ENCODE data around the gene HDAC4.

The HDAC4 gene

DNA sequence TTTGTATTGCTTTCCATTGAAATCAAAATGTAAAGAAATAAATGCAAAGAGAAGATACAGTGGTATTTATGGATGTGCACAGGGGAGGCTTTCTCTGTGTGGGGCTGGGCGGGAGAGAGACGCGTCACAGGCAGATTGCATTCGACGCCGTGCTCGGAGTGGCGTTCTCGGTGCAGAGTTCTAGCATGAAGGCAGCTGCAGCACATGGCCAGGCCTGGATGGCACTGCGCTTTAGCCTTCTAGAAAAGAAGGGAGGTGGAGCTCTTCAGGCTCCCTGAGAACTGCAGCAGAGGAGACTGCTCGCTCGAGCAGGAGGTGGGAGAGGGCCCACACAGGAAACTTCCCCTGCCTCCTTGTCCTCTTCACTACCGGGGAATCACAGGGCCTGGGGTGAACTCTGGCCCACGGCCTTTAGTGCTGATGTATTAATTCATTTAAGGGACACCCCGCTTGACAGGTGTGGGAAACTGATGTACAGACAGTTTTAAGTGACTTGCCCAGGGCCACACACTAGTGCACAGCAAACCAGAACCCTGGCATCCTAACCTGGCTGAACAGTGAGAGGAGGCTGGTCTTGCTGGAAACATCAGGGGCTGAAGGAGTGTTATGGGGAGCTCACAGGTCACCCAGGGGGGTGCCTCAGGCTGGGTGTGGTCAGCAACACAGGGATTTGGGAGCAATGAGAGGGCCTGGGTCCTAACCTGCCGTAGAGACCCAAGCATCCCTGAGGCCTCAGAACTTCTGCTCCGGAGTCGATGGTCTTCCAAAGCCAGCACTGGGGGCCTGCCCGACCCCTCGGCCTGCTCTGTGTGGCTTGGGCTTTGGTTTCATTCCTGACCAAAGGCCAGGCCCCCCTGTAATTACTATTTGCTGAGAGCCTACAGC is 199.9 kb downstream of the HDAC4 start:
- H3K4me2 ChIP-seq: peak overlapping the region in 9 of 11 experiments; percentile 15 to 61 (median 32); a peak in 15 of 22 replicates
- H3K27ac ChIP-seq: peak overlapping the region in 3 of 11 experiments; percentile 14 to 29 (median 22); a peak in 2 of 22 replicates
- no peak overlapping the region for H3K4me3 ChIP-seq

DNA sequence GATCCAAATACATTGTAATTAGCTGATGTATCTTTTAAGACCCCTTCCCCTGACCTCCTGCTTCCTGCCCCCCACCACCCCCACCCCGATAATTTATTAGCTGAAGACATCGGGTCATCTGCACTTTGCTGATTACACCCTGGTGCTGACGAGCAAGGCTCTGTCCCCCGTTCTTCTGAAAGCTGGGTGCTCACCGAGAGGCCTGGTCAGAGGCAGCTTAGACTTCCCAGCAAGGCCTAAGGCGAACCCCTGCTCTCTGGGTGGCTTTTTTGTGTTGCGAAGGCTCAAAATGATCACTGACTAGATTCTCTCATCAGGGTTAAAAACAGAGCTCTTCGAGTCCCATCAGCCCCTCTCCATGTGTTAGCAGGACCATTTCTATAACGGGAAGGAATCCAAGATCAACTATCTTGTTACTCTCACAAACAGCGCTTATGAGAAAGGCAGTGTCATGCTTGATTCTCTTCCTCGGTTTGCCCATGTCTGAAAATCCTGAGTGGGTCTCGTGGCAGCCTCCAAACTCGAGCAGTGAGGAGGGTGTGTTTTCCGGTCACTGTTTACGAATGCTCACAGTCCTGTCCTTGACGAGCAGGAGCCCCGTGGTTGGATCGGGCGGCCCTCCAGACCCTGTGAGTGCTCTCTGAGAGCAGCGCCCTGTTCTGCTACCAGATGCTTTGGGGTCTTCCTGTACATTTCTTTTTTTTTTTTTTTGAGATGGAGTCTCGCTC is 201.6 kb downstream of the HDAC4 start:
- H3K27me3 ChIP-seq: no peaks in the 10 kb centered on the region
- H3K4me2 ChIP-seq: no peak overlapping the region
- H3K9me3 ChIP-seq (replicated peaks in 1 of 11): no peaks in the 10 kb centered on the region
- no peak for TF ChIP-seq Cebpa-rat (IDR thresholded peaks at IDR 0.05)
- peaks cover 10 to 96% (median 49%) of the 10 kb centered on the region in 11 experiments; a peak in 17 of 22 replicates for H4K20me1 ChIP-seq
- H3K4me3 ChIP-seq: no peak overlapping the region
- peaks cover 9 to 58% (median 40%) of the 10 kb centered on the region in 10 experiments; a peak in 19 of 20 replicates for H3K4me1 ChIP-seq
- no peak overlapping the region for H3K9ac ChIP-seq
- peaks cover 6 to 66% (median 31%) of the 10 kb centered on the region in 11 experiments; a peak in 19 of 22 replicates for H3K36me3 ChIP-seq
- H3K27ac ChIP-seq: 0 out of 22 replicates have a peak overlapping the region, but pooled peaks of 1 of the 11 experiments have one; percentile 26

More for the DNA sequence above, 199.9 kb downstream of the HDAC4 start:
- TF ChIP-seq Cebpa-rat (IDR thresholded peaks at IDR 0.05): no peak
- H3K4me1 ChIP-seq: peaks cover 18 to 62% (median 46%) of the 10 kb centered on the region in 10 experiments
- no peaks in the 10 kb centered on the region for H3K9me3 ChIP-seq (replicated peaks in 1 of 11)
- H3K9ac ChIP-seq: peak overlapping the region in 5 of 11 experiments; percentile 9 to 54 (median 18); a peak in 7 of 22 replicates
- H3K27me3 ChIP-seq: no peaks in the 10 kb centered on the region
- peaks cover 6 to 56% (median 24%) of the 10 kb centered on the region in 11 experiments; a peak in 19 of 22 replicates for H3K36me3 ChIP-seq
- H4K20me1 ChIP-seq: peaks cover 15 to 96% (median 47%) of the 10 kb centered on the region in 11 experiments; a peak in 16 of 22 replicates

DNA sequence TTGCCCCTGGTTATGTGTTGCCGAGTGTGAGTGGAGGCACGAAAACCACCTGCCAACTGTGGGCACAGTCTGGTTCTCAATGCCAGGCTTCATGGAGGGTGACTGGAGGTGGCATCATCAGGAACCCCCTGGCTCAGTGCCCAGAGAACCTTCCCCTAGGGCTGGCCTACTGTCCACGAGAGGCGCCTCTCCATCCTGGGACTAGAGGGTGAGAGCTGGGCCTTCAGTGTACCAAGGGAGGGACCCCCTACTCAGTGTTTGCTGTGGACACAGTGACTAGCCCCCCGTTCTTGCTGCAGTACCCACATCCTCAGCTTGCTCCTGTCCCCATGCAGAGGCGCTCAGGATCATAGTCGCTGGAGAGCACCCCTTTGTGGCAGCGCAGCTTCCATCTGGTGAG is 202.6 kb downstream of the HDAC4 start:
- peaks cover 19 to 96% (median 49%) of the 10 kb centered on the region in 11 experiments; a peak in 19 of 22 replicates for H4K20me1 ChIP-seq
- H3K9ac ChIP-seq: no peak overlapping the region
- H3K4me1 ChIP-seq: peaks cover 9 to 54% (median 44%) of the 10 kb centered on the region in 10 experiments; a peak in 19 of 20 replicates
- no peaks in the 10 kb centered on the region for H3K9me3 ChIP-seq (replicated peaks in 1 of 11)
- no peaks in the 10 kb centered on the region for H3K27me3 ChIP-seq
- H3K4me3 ChIP-seq: no peak overlapping the region
- no peak overlapping the region for H3K27ac ChIP-seq
- H3K36me3 ChIP-seq: peaks cover 6 to 63% (median 31%) of the 10 kb centered on the region in 11 experiments; a peak in 19 of 22 replicates
- H3K4me2 ChIP-seq: no peak overlapping the region
- no peak for TF ChIP-seq Cebpa-rat (IDR thresholded peaks at IDR 0.05)

DNA sequence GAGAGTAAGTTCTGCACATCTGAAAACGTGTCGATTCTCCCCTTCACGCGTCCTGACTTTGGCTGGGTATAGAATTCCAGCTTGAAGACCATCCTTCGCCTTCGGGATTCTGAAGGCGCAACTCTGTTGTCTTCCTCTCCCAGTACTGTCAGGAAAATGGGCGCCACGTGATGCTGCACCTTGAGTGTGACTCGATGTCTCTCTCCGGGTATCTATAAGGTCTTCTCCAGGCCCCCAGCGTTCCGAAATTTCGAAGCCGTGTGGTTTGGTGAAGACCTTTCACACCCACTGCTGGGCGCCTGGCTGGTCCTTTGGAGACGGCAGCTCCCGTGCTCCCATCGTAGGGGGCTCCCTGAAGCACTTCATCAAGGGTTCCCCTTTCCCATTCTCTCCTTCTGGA is 203.7 kb downstream of the HDAC4 start:
- Histone ChIP-seq H3K9me3 (replicated peaks in 1 of 11) (no peaks in the 10 kb centered on the region), H3K27ac (no peak overlapping the region), H3K4me1 (peaks cover 9 to 55% (median 46%) of the 10 kb centered on the region in 10 experiments), H3K36me3 (peaks cover 6 to 55% (median 29%) of the 10 kb centered on the region in 11 experiments; a peak in 19 of 22 replicates), H4K20me1 (peaks cover 26 to 96% (median 49%) of the 10 kb centered on the region in 11 experiments; a peak in 18 of 22 replicates), H3K9ac (no peak overlapping the region), H3K4me2 (no peak overlapping the region; a peak in 1 of 22 replicates), H3K27me3 (no peaks in the 10 kb centered on the region), H3K4me3 (no peak overlapping the region)
- TF ChIP-seq Cebpa-rat (IDR thresholded peaks at IDR 0.05): no peak

DNA sequence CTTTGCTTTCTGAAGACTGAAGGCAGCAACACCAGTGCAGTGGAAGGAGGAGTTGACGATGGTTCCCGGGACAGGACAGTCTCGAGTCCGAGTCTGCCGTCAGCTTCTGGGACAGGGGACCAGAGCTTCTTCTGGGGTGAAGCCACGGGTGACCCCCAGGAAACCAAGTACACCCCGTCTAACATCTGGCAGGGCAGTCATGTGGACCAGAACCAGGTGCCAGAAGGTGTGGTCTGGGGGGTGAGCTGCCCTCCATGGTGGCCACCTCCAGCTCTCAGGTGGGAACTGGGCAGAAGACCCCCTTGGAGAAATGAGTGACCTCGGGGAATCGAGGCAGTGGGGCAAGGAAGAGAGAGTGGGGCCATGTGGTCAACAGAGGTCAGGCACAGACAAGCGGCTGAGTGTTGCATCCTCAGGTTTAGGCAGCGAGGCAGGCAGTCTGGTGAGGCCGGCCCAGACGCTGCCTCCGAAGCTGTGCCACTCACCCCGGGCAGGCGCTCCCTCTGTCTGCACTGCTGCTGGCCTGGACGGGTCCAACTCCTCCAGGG is 204.3 kb downstream of the HDAC4 start:
- Histone ChIP-seq H3K27ac (peak overlapping the region in 1 of 11 experiments; percentile 26; a peak in 1 of 22 replicates), H3K27me3 (no peaks in the 10 kb centered on the region), H3K9me3 (replicated peaks in 1 of 11) (no peaks in the 10 kb centered on the region), H3K4me3 (no peak overlapping the region), H4K20me1 (peaks cover 27 to 96% (median 49%) of the 10 kb centered on the region in 11 experiments; a peak in 18 of 22 replicates), H3K9ac (0 out of 22 replicates have a peak overlapping the region, but pooled peaks of 1 of the 11 experiments have one; percentile 8), H3K36me3 (peaks cover 6 to 55% (median 29%) of the 10 kb centered on the region in 11 experiments; a peak in 19 of 22 replicates), H3K4me1 (peaks cover 9 to 55% (median 46%) of the 10 kb centered on the region in 10 experiments), H3K4me2 (peak overlapping the region in 9 of 11 experiments; percentile 6 to 63 (median 35); a peak in 16 of 22 replicates)
- no peak for TF ChIP-seq Cebpa-rat (IDR thresholded peaks at IDR 0.05)

DNA sequence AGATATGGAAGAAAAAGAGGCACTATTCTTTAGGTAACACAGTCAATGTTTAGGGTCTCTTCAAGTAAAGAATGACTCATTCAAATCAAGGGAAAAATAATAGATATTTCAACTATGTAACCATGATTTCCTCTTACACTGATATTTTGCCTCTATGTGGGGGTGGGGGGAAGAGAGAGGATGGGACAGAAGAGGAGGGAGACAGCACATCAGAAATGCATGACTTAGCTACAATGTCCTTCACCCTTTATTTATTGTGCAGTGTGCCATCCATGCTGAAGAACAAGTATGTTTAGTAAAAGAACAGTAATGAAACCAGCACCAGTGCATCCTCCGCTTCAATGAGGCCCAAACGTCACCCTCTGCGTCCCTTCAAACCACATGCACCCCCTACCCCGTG is 204.8 kb downstream of the HDAC4 start:
- Histone ChIP-seq H3K9me3 (replicated peaks in 1 of 11) (no peaks in the 10 kb centered on the region), H3K27me3 (no peaks in the 10 kb centered on the region), H3K4me3 (no peak overlapping the region), H3K4me2 (peak overlapping the region in 9 of 11 experiments; percentile 6 to 63 (median 35); a peak in 16 of 22 replicates), H4K20me1 (peaks cover 27 to 96% (median 49%) of the 10 kb centered on the region in 11 experiments; a peak in 19 of 22 replicates), H3K4me1 (peaks cover 9 to 55% (median 46%) of the 10 kb centered on the region in 10 experiments), H3K9ac (0 out of 22 replicates have a peak overlapping the region, but pooled peaks of 1 of the 11 experiments have one; percentile 8), H3K36me3 (peaks cover 6 to 52% (median 29%) of the 10 kb centered on the region in 11 experiments; a peak in 19 of 22 replicates), H3K27ac (0 out of 22 replicates have a peak overlapping the region, but pooled peaks of 1 of the 11 experiments have one; percentile 26)
- TF ChIP-seq Cebpa-rat (IDR thresholded peaks at IDR 0.05): no peak

DNA sequence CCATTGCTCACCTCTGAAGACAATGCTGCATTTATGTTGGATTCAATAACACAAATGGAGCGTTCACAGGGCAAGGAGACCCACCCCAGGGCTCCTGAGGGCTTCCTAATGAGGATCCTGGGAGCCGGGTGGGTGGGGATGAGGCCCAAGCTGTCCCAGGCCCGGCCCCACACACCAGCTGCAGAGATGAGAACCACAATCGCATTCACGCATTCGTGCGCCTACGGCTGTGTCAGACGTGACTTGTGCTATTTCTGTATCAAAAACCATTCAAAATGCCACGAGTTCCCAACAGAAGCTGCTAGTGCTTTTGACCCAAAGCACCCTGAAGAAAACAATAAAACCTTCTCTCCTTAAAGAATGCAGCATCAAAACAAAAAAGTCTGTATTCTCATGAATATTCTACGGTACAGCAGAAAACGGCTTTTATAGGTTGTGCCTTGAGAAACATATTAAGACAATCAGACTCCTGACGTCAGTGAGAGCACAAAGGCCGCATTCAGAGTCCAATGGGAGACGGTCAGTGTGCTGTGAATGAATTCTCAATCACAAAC is 205.4 kb downstream of the HDAC4 start:
- Histone ChIP-seq H3K4me3 (no peak overlapping the region), H3K9me3 (replicated peaks in 1 of 11) (peaks cover 0 to 1% (median 0%) of the 10 kb centered on the region in 11 experiments; a peak in 2 of 22 replicates), H3K27me3 (no peaks in the 10 kb centered on the region), H3K36me3 (peaks cover 6 to 58% (median 29%) of the 10 kb centered on the region in 11 experiments; a peak in 20 of 22 replicates), H3K4me1 (peaks cover 9 to 57% (median 47%) of the 10 kb centered on the region in 10 experiments), H4K20me1 (peaks cover 21 to 96% (median 50%) of the 10 kb centered on the region in 11 experiments; a peak in 19 of 22 replicates), H3K27ac (no peak overlapping the region), H3K4me2 (peak overlapping the region in 2 of 11 experiments; percentile 34 to 46; a peak in 1 of 22 replicates), H3K9ac (0 out of 22 replicates have a peak overlapping the region, but pooled peaks of 1 of the 11 experiments have one; percentile 1)
- TF ChIP-seq Cebpa-rat (IDR thresholded peaks at IDR 0.05): no peak

Data from BLaER1 treated with 17β-estradiol and CSF1 and Interleukin-3, amounts not matched to agents 10 nM and 100 nM (cell line).